Kidney (tissue), 14 donors: ENCODE data around the gene PCSK2. TPM values are rescaled to one million over a fixed set of nuclear protein-coding genes. Genes with fewer than 3 reads are reported as not detected.

Experiments
- DNase-seq, 5 donors: peaks; one replicate each; pipeline ENCODE4 v3.0.0-alpha.2; 2013 to 2020
- FAIRE-seq: peaks from 2 replicates; lab custom pipeline; 2012; peaks lifted over from hg19 to GRCh38; lab: Jason Lieb, UNC
- H3K27ac ChIP-seq, 2 donors: one replicate each; pipeline ENCODE4 v1.7.0; 2013; ENCODE audit warnings: low read depth in 2 of 2, low read length in 2 of 2, inconsistent platforms in 1 of 2
- H3K27me3 ChIP-seq: one replicate; pipeline ENCODE4 v1.7.1; 2013; ENCODE audit warnings: low read length, inconsistent platforms; ENCODE audit not compliant: control insufficient read depth, insufficient read depth
- H3K36me3 ChIP-seq, 3 donors: one replicate each; pipeline versions ENCODE4 v1.7.0 to v1.7.1; 2013; ENCODE audit warnings: low read length in 3 of 3, control low read depth in 1 of 3, inconsistent platforms in 1 of 3; ENCODE audit not compliant: insufficient read depth in 3 of 3, control insufficient read depth in 2 of 3
- H3K4me1 ChIP-seq, 3 donors: one replicate each; pipeline versions ENCODE4 v1.7.0 to v1.7.1; 2013; ENCODE audit warnings: low read length in 3 of 3, inconsistent platforms in 1 of 3, low read depth in 1 of 3; ENCODE audit not compliant: control insufficient read depth in 2 of 3, insufficient read depth in 2 of 3
- H3K4me3 ChIP-seq, 3 donors: one replicate each; pipeline versions ENCODE4 v1.7.0 to v1.8.1; 2013; ENCODE audit warnings: low read length in 3 of 3, control low read depth in 1 of 3, inconsistent platforms in 1 of 3
- H3K9ac ChIP-seq, 3 donors: one replicate each; pipeline versions ENCODE4 v1.7.0 to v1.7.1; 2013; ENCODE audit warnings: low read length in 3 of 3, control low read depth in 1 of 3, inconsistent platforms in 1 of 3
- H3K9me3 ChIP-seq, 3 donors: one replicate each; pipeline versions ENCODE4 v1.7.0 to v1.7.1; 2013; ENCODE audit warnings: low read length in 3 of 3, control low read depth in 1 of 3, inconsistent platforms in 1 of 3; ENCODE audit not compliant: control insufficient read depth in 2 of 3, insufficient read depth in 1 of 3
- intact Hi-C: fragments of 100-400 bp; cut with DNase I; formaldehyde crosslinking; loops from one replicate; pipeline ENCODE4 v1.11.1; 2022
- polyA plus RNA-seq: library from polyadenylated mRNA; stranded (reverse); fragments of 350-450 nt; fragmentation: Illumina TruSeq; extraction: RNeasy Lipid Tissue Mini Kit (QIAGEN cat#74804); gene quantifications from one replicate; pipeline ENCODE4 v1.2.3, GENCODE V29; 2014; ENCODE audit warnings: low read depth, low replicate concordance; ENCODE audit not compliant: insufficient read depth
- total RNA-seq: library from RNA; stranded (reverse); fragmentation: NEBNext Ultra II Directional; extraction: Animal tissue kit (Norgen Biotek cat#: 25700); gene quantifications from one replicate; pipeline ENCODE4 v1.2.1, GENCODE V29; 2021
- TF ChIP-seq, protein P1 (sequence below): IDR thresholded peaks from 3 replicates; pipeline ENCODE4 v1.5.1; 2012; ENCODE audit warnings: mild to moderate bottlenecking, moderate library complexity, borderline replicate concordance; ENCODE audit not compliant: insufficient read depth; ENCODE audit errors: extremely low read depth
- donor health status: control.
- donor health status: control.
- donor health status: control.
- donor health status: control.
- donor health status: control.
- donor health status: DM: yes; HTN: yes; CAD: no.
- donor health status: Normal renal cell carcinoma (clear cell type).

Gene PCSK2
- total and polyA plus RNA-seq, 2 donors from 2014 or later = 0.22 to 0.54 TPM

DNA sequence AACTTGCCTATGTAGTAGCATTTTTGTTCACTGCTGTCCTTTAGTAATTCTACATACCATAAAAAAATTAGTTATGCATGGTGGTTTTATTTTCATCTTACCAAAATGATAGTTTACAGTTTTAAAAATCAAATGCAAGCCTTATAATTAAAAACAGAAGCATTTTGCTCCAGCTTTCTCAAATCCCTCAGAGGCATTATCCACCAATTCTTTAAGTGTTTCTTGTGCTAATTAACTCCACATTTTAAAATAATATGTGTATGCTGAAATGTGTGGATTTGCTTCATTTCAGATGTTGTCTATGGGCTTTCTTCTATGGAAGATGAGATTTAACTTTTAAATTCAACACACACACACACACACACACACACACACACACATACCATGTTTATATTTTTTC, 49.3 kb downstream of the PCSK2 start:
- H3K4me1 ChIP-seq = no peaks in the 10 kb centered on the region
- H3K9me3 ChIP-seq = peaks cover 0 to 2% (median 0%) of the 10 kb centered on the region in 3 donors
- no peak overlapping the region for H3K4me3 ChIP-seq
- H3K9ac ChIP-seq = no peak overlapping the region
- no peaks in the 10 kb centered on the region for H3K27me3 ChIP-seq
- H3K36me3 ChIP-seq = no peaks in the 10 kb centered on the region
- DNase-seq (no peak), FAIRE-seq (no peak)
- intact Hi-C loops = no loop called here
- TF ChIP-seq, protein P1, sequence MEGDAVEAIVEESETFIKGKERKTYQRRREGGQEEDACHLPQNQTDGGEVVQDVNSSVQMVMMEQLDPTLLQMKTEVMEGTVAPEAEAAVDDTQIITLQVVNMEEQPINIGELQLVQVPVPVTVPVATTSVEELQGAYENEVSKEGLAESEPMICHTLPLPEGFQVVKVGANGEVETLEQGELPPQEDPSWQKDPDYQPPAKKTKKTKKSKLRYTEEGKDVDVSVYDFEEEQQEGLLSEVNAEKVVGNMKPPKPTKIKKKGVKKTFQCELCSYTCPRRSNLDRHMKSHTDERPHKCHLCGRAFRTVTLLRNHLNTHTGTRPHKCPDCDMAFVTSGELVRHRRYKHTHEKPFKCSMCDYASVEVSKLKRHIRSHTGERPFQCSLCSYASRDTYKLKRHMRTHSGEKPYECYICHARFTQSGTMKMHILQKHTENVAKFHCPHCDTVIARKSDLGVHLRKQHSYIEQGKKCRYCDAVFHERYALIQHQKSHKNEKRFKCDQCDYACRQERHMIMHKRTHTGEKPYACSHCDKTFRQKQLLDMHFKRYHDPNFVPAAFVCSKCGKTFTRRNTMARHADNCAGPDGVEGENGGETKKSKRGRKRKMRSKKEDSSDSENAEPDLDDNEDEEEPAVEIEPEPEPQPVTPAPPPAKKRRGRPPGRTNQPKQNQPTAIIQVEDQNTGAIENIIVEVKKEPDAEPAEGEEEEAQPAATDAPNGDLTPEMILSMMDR = no peak
- H3K27ac ChIP-seq = no peak overlapping the region

DNA sequence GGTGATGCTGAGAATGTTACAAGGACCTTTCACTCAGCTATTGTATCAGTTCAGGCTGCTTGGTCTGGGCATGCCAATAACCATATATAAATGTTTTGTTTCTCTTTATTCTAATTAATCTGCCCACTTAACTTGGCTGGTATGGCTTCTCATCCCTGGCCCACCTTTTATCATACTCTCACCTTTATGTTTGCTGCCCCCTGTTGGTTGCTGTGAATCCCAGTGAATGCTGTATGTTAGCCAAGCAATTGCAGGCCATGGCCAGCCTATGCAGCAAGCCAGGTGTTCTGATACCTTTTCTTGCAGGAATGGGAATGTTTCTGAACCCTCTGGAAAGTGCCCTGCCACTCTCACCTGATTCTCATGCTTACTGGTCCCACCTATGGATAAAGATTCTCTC, 54.6 kb downstream of the PCSK2 start:
- Histone ChIP-seq H3K27ac (no peak overlapping the region), H3K9ac (no peak overlapping the region), H3K4me1 (no peaks in the 10 kb centered on the region), H3K9me3 (no peaks in the 10 kb centered on the region), H3K36me3 (no peaks in the 10 kb centered on the region), H3K4me3 (no peak overlapping the region), H3K27me3 (no peaks in the 10 kb centered on the region)
- FAIRE-seq (no peak), DNase-seq (peak in 3 of 5 donors; percentile 24 to 64 (median 29))
- TF ChIP-seq, protein P1 = peak; percentile 31
- intact Hi-C loops = no loop called here

DNA sequence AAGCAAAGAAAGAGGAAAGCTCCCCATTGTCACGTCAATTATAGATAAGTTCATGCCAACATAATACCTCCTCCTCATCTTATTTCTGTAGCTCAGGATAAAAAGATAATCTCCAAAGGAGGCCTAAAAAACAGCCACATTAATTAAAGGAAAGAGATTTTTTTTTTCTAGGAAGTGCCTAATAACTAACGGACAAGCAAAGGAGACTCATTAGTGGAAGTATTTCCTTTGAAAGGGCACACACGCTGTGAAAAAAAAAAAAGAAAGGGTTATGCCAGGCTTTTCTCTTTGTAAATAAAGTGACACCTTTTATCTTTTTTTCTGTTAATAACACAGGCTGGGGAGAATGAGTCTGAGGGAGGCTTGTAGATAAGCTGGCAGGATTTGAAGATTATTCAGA, 55.7 kb downstream of the PCSK2 start:
- FAIRE-seq (no peak), DNase-seq (no peak)
- no peaks in the 10 kb centered on the region for H3K36me3 ChIP-seq
- H3K27me3 ChIP-seq = no peaks in the 10 kb centered on the region
- TF ChIP-seq, protein P1 = no peak
- intact Hi-C loops = no loop called here
- H3K27ac ChIP-seq = no peak overlapping the region
- no peaks in the 10 kb centered on the region for H3K9me3 ChIP-seq
- H3K4me1 ChIP-seq = no peaks in the 10 kb centered on the region
- no peak overlapping the region for H3K9ac ChIP-seq
- no peak overlapping the region for H3K4me3 ChIP-seq

DNA sequence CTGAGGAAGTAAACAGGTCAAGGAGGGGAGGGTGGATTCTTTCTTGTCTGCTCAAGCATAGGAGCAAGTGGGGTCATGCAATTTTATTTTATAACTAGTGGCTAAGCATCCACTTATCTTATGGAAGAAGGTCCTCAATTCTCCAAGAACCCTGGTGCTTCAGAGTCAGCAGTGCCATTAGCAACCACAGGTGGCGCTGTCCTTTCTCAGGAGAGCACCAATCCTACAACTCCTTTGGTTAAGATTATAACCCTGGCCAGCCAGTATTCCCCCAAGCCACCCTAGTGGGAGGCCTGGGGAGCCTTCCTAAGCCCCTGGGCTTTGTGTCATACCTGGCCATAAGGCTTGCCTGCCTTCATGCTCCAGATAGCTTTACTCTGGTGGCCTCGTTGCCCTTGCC, 60.7 kb downstream of the PCSK2 start:
- TF ChIP-seq, protein P1 = no peak
- Histone ChIP-seq H3K9me3 (no peaks in the 10 kb centered on the region), H3K36me3 (no peaks in the 10 kb centered on the region), H3K4me1 (no peaks in the 10 kb centered on the region), H3K9ac (no peak overlapping the region), H3K27ac (no peak overlapping the region), H3K4me3 (no peak overlapping the region), H3K27me3 (no peaks in the 10 kb centered on the region)
- no peak for DNase-seq
- intact Hi-C loops = no loop called here
- no peak for FAIRE-seq
